ENCODE results near the gene PPP2R5D.

- TF ChIP-seq, protein P1, sequence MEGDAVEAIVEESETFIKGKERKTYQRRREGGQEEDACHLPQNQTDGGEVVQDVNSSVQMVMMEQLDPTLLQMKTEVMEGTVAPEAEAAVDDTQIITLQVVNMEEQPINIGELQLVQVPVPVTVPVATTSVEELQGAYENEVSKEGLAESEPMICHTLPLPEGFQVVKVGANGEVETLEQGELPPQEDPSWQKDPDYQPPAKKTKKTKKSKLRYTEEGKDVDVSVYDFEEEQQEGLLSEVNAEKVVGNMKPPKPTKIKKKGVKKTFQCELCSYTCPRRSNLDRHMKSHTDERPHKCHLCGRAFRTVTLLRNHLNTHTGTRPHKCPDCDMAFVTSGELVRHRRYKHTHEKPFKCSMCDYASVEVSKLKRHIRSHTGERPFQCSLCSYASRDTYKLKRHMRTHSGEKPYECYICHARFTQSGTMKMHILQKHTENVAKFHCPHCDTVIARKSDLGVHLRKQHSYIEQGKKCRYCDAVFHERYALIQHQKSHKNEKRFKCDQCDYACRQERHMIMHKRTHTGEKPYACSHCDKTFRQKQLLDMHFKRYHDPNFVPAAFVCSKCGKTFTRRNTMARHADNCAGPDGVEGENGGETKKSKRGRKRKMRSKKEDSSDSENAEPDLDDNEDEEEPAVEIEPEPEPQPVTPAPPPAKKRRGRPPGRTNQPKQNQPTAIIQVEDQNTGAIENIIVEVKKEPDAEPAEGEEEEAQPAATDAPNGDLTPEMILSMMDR (IDR thresholded peaks at IDR 0.05), result no peak
- TF ChIP-seq GABPB1 (CRISPR knock-in tag; IDR thresholded peaks at IDR 0.05) (no peak), ATF1 (CRISPR knock-in tag; IDR thresholded peaks at IDR 0.05) (no peak), PREB (CRISPR knock-in tag; IDR thresholded peaks at IDR 0.05; ENCODE audit: borderline replicate concordance) (no peak), NR2C2 (CRISPR knock-in tag; IDR thresholded peaks at IDR 0.05) (no peak), ATF3 (CRISPR knock-in tag; conservative IDR thresholded peaks at IDR 0.05) (no peak)
- TF ChIP-seq, protein P2, sequence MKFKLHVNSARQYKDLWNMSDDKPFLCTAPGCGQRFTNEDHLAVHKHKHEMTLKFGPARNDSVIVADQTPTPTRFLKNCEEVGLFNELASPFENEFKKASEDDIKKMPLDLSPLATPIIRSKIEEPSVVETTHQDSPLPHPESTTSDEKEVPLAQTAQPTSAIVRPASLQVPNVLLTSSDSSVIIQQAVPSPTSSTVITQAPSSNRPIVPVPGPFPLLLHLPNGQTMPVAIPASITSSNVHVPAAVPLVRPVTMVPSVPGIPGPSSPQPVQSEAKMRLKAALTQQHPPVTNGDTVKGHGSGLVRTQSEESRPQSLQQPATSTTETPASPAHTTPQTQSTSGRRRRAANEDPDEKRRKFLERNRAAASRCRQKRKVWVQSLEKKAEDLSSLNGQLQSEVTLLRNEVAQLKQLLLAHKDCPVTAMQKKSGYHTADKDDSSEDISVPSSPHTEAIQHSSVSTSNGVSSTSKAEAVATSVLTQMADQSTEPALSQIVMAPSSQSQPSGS (CRISPR knock-in tag; IDR thresholded peaks at IDR 0.05; ENCODE audit: borderline replicate concordance, low read depth), result no peak
- TF ChIP-seq, protein P3, sequence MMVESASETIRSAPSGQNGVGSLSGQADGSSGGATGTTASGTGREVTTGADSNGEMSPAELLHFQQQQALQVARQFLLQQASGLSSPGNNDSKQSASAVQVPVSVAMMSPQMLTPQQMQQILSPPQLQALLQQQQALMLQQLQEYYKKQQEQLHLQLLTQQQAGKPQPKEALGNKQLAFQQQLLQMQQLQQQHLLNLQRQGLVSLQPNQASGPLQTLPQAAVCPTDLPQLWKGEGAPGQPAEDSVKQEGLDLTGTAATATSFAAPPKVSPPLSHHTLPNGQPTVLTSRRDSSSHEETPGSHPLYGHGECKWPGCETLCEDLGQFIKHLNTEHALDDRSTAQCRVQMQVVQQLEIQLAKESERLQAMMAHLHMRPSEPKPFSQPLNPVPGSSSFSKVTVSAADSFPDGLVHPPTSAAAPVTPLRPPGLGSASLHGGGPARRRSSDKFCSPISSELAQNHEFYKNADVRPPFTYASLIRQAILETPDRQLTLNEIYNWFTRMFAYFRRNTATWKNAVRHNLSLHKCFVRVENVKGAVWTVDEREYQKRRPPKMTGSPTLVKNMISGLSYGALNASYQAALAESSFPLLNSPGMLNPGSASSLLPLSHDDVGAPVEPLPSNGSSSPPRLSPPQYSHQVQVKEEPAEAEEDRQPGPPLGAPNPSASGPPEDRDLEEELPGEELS (CRISPR knock-in tag; IDR thresholded peaks at IDR 0.05), result no peak
Measured at GRCh38 chr6:43020847-43021246, 36.5 kb downstream of the PPP2R5D start.

Measured in WTC11 (cell line).